GM21381 (cell line): Measurements from ENCODE around the gene RPLP2.

Source experiments
- ATAC-seq: cut with Tn5 transposase; IDR thresholded peaks from one replicate; pipeline ENCODE4 v1.9.1; 2021; ENCODE audit warnings: mild to moderate bottlenecking, moderate library complexity; ENCODE audit not compliant: unreplicated experiment

RPLP2 gene

GRCh38 chr11:809287-810039 is at the start of gene RPLP2:
TSS of gene RPLP2 (plus strand) at chr11:809967. CDS start at chr11:810235, 268 bp downstream.
- peak; percentile 76 for ATAC-seq

- no peak for ATAC-seq
Observed at GRCh38 chr11:760236-760635, 49.5 kb upstream of the RPLP2 start.

- no peak for ATAC-seq
Observed at GRCh38 chr11:761526-762108, 48.1 kb upstream of the RPLP2 start.

GRCh38 chr11:762421-763072 is 47.2 kb upstream of the RPLP2 start:
- ATAC-seq: no peak

GRCh38 chr11:763073-763463 is 46.7 kb upstream of the RPLP2 start:
- ATAC-seq: no peak

GRCh38 chr11:763549-764321 is 46.0 kb upstream of the RPLP2 start:
- no peak for ATAC-seq

- ATAC-seq: no peak
Observed at GRCh38 chr11:764322-765024, 45.3 kb upstream of the RPLP2 start.

- no peak for ATAC-seq
Observed at GRCh38 chr11:765025-765801, 44.6 kb upstream of the RPLP2 start.

GRCh38 chr11:765802-766091 is 44.0 kb upstream of the RPLP2 start:
- ATAC-seq: no peak

GRCh38 chr11:766106-766935 is 43.4 kb upstream of the RPLP2 start:
- ATAC-seq: no peak

- ATAC-seq: no peak
Observed at GRCh38 chr11:766936-767210, 42.9 kb upstream of the RPLP2 start.

- ATAC-seq: no peak
Observed at GRCh38 chr11:767238-767637, 42.5 kb upstream of the RPLP2 start.

- ATAC-seq: no peak
Observed at GRCh38 chr11:769887-770641, 39.7 kb upstream of the RPLP2 start.

- no peak for ATAC-seq
Observed at GRCh38 chr11:770642-771616, 38.8 kb upstream of the RPLP2 start.

- ATAC-seq: no peak
Observed at GRCh38 chr11:771617-772204, 38.1 kb upstream of the RPLP2 start.

- no peak for ATAC-seq
Observed at GRCh38 chr11:772429-773390, 37.1 kb upstream of the RPLP2 start.
